Measurements from ENCODE around the gene FHOD3.

FHOD3 gene

DNA sequence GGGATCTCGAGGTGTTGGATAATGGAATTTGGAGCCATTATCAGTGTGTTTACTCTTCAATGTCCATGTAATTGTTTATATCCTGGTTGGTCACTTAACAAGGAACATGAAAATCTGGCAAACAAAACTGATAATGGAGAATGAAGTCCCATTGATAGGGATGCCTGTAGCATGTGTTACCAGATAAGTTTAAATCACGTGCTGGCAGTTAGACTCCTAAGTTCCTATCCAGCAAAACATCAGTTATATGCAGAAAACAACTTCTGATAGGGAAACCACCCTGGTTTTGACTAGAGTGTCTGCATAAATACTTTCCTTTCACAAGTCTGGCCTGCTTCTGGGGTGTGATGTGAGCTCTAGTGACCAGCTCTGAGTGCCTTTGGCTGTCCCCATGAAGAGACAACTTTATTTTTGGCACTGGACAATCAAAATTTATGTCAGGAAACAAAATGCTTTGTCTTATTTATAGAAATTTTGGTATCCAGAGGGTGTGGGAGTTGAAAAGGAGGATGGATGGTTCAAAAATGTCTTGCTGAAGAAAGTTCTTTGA is 82.0 kb downstream of the FHOD3 start:
- Mint-ChIP-seq H3K9me3 (no peaks in the 10 kb centered on the region), H3K27me3 (peaks cover 10% of the 10 kb centered on the region)
- DNase-seq (ENCODE audit: low spot score in 2 of 2), result no peak

DNA sequence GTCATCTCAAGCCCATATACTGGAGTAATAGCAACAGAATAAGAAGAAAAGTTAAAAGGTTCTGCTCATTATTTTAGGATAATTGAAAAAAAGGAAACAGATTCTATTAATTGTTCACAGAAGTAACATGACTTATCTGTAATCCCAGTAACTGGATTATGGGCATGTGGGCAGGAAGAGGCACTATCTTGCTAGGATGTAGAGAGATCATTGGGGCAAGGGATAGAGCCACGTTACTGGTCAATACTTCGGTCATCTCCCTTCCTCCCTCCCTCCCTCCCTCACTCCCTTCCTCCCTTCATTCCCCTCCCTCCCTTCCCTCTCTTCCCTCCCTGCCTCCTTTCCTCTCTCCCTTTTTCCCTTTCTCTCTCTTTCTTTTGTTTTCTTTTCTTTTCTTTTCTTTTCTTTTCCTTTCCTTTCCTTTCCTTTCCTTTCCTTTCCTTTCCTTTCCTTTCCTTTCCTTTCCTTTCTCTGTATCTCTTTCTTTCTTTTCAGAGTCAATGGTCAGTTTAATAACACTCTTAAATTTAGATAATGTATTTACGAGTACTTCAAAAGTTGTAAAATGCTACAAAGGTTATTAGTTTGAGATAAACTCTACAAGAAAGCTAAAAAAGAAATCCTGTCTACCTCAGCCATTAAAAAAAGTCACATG is 82.8 kb downstream of the FHOD3 start:
- H3K4me3 Mint-ChIP-seq, result no peak overlapping the region
- ATAC-seq (ENCODE audit: low read depth), result no peak
- no peak for DNase-seq (ENCODE audit: low spot score in 2 of 2)
- H3K9me3 Mint-ChIP-seq, result no peaks in the 10 kb centered on the region
- peaks cover 10% of the 10 kb centered on the region for H3K27me3 Mint-ChIP-seq
- no peaks in the 10 kb centered on the region for H3K36me3 Mint-ChIP-seq
- no peaks in the 10 kb centered on the region for H3K4me1 Mint-ChIP-seq
- H3K27ac Mint-ChIP-seq, result no peak overlapping the region

More for the DNA sequence above, 82.0 kb downstream of the FHOD3 start:
- ATAC-seq (ENCODE audit: low read depth), result no peak
- Mint-ChIP-seq H3K36me3 (no peaks in the 10 kb centered on the region), H3K4me1 (no peaks in the 10 kb centered on the region), H3K4me3 (no peak overlapping the region), H3K27ac (no peak overlapping the region)

GRCh38 chr18:36381075-36381474 is 83.6 kb downstream of the FHOD3 start:
- no peaks in the 10 kb centered on the region for H3K9me3 Mint-ChIP-seq
- H3K4me1 Mint-ChIP-seq, result no peaks in the 10 kb centered on the region
- ATAC-seq (ENCODE audit: low read depth) (no peak), DNase-seq (ENCODE audit: low spot score in 2 of 2) (no peak)
- H3K4me3 Mint-ChIP-seq, result no peak overlapping the region
- H3K36me3 Mint-ChIP-seq, result no peaks in the 10 kb centered on the region
- H3K27me3 Mint-ChIP-seq, result peaks cover 10% of the 10 kb centered on the region
- no peak overlapping the region for H3K27ac Mint-ChIP-seq

- DNase-seq (ENCODE audit: low spot score in 2 of 2) (no peak), ATAC-seq (ENCODE audit: low read depth) (no peak)
- H3K27me3 Mint-ChIP-seq, result peaks cover 7% of the 10 kb centered on the region
- H3K27ac Mint-ChIP-seq, result no peak overlapping the region
- no peaks in the 10 kb centered on the region for H3K36me3 Mint-ChIP-seq
- no peaks in the 10 kb centered on the region for H3K4me1 Mint-ChIP-seq
- H3K4me3 Mint-ChIP-seq, result no peak overlapping the region
- no peaks in the 10 kb centered on the region for H3K9me3 Mint-ChIP-seq
Measured at GRCh38 chr18:36382854-36383253, 85.3 kb downstream of the FHOD3 start.

DNA sequence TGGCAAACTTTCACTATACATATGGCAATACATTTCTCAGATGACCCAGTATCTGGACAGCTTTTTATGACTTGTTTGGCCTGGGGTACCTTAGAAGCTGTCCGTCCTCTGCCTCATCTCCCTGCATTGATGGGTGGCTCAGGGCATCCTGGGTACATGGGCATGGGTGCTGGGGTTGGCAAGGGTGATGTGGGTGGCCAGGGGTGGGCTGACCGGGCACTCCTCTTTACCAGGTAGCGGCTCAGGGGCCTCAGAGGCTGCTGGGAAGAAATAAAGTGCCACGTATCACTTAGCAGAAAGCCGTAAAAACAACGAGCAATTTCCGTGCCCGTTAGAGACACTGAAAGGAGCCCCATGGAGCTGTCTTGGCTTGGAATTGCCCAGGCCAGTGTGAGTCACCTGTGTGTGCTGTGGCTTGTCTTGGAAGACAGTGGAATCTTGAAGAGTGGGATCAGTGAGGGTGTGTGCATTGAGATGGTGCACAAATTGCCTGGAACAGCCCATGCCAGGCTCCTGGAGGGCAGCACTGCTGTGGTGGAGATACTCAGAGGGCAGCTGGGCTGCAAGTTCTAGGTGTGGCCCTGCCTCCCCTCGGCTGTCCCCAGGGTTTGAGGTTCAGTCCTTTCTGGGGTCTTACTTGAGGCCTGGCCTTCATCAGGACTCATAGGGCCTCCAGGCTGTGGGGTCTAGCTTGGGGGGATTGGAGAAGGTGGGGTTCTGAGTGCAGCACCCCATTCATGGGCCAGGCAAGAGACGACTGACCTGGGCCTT is 88.8 kb downstream of the FHOD3 start:
- peaks cover 5% of the 10 kb centered on the region for H3K4me1 Mint-ChIP-seq
- H3K9me3 Mint-ChIP-seq, result no peaks in the 10 kb centered on the region
- no peak for ATAC-seq (ENCODE audit: low read depth)
- H3K27me3 Mint-ChIP-seq, result peaks cover 6% of the 10 kb centered on the region
- H3K36me3 Mint-ChIP-seq, result no peaks in the 10 kb centered on the region
- H3K27ac Mint-ChIP-seq, result no peak overlapping the region
- DNase-seq (ENCODE audit: low spot score in 2 of 2), result no peak
- no peak overlapping the region for H3K4me3 Mint-ChIP-seq

- H3K4me3 Mint-ChIP-seq, result no peak overlapping the region
- H3K9me3 Mint-ChIP-seq, result no peaks in the 10 kb centered on the region
- peaks cover 2% of the 10 kb centered on the region for H3K27me3 Mint-ChIP-seq
- no peak overlapping the region for H3K27ac Mint-ChIP-seq
- peaks cover 5% of the 10 kb centered on the region for H3K4me1 Mint-ChIP-seq
- H3K36me3 Mint-ChIP-seq, result no peaks in the 10 kb centered on the region
- DNase-seq (ENCODE audit: low spot score in 2 of 2) (no peak), ATAC-seq (ENCODE audit: low read depth) (no peak)
Measured at GRCh38 chr18:36387310-36387709, 89.8 kb downstream of the FHOD3 start.

DNA sequence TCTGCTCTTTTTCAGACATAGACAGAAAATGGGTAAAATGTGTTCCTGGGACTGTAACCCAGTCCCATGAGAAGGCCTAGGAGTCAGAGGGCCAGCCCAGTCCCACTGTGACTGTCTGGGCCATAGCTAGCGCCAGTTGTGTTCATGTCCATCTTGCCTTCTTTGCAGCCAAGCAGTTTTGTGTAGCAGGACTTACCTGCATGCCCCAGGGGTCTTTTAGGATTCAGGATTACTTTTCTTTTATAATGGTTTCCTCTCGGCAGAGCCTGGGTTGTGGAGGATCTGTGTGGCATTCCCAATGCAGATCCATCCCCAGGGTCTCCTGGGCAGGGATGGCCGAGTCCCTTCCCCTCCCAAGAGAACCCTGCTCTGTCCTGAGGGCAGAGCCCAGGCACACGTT is 90.8 kb downstream of the FHOD3 start:
- Mint-ChIP-seq H3K4me3 (no peak overlapping the region), H3K36me3 (no peaks in the 10 kb centered on the region), H3K27ac (no peak overlapping the region), H3K9me3 (no peaks in the 10 kb centered on the region), H3K4me1 (peaks cover 5% of the 10 kb centered on the region), H3K27me3 (no peaks in the 10 kb centered on the region)
- DNase-seq (ENCODE audit: low spot score in 2 of 2) (no peak), ATAC-seq (ENCODE audit: low read depth) (no peak)

- Mint-ChIP-seq H3K4me1 (peaks cover 5% of the 10 kb centered on the region), H3K4me3 (no peak overlapping the region), H3K9me3 (peaks cover 4% of the 10 kb centered on the region), H3K27ac (no peak overlapping the region), H3K36me3 (no peaks in the 10 kb centered on the region), H3K27me3 (peaks cover 4% of the 10 kb centered on the region)
- DNase-seq (ENCODE audit: low spot score in 2 of 2), result no peak
- no peak for ATAC-seq (ENCODE audit: low read depth)
Measured at GRCh38 chr18:36389027-36389426, 91.5 kb downstream of the FHOD3 start.

- H3K4me3 Mint-ChIP-seq, result no peak overlapping the region
- H3K4me1 Mint-ChIP-seq, result peaks cover 5% of the 10 kb centered on the region
- no peak overlapping the region for H3K27ac Mint-ChIP-seq
- ATAC-seq (ENCODE audit: low read depth) (no peak), DNase-seq (ENCODE audit: low spot score in 2 of 2) (no peak)
- peaks cover 7% of the 10 kb centered on the region for H3K9me3 Mint-ChIP-seq
- H3K27me3 Mint-ChIP-seq, result peaks cover 4% of the 10 kb centered on the region
- no peaks in the 10 kb centered on the region for H3K36me3 Mint-ChIP-seq
Measured at GRCh38 chr18:36389811-36390581, 92.5 kb downstream of the FHOD3 start.

DNA sequence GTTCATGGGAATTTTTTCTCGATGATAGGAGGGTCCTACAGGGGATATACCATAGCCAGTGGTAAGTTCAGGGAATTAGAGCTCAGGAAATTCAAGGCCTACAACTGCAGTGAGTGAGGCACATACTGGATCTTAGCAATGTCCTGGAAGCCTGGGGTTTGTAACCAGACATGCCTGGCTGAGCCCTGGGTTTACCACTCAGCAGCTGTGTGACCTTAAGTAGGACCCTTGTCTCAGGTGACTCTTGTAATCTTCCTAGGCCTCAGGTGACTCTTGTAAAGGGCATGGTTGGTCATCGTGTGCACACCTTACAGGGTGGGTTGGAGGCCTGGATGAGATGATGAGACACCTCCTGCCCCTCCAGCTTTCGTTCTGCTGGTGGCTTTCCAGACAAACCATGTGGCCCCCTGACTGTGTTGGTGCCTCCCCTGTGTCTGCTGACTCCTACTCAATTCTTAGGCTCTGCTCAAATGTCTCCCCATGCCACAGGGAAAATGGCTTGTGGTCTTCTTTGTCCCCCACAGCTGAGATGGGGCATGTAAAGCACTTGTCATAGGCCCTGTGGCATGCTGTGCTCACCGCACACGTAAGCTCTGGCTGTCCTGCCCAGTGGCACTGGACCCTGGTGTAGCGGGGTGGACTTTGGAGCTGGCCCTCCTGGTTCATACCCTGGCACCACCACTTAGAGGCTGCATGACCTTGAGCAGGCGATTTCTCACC is 94.1 kb downstream of the FHOD3 start:
- no peaks in the 10 kb centered on the region for H3K36me3 Mint-ChIP-seq
- DNase-seq (ENCODE audit: low spot score in 2 of 2) (no peak), ATAC-seq (ENCODE audit: low read depth) (no peak)
- peaks cover 8% of the 10 kb centered on the region for H3K9me3 Mint-ChIP-seq
- H3K4me3 Mint-ChIP-seq, result no peak overlapping the region
- peaks cover 4% of the 10 kb centered on the region for H3K27me3 Mint-ChIP-seq
- no peak overlapping the region for H3K27ac Mint-ChIP-seq
- H3K4me1 Mint-ChIP-seq, result peaks cover 5% of the 10 kb centered on the region

DNA sequence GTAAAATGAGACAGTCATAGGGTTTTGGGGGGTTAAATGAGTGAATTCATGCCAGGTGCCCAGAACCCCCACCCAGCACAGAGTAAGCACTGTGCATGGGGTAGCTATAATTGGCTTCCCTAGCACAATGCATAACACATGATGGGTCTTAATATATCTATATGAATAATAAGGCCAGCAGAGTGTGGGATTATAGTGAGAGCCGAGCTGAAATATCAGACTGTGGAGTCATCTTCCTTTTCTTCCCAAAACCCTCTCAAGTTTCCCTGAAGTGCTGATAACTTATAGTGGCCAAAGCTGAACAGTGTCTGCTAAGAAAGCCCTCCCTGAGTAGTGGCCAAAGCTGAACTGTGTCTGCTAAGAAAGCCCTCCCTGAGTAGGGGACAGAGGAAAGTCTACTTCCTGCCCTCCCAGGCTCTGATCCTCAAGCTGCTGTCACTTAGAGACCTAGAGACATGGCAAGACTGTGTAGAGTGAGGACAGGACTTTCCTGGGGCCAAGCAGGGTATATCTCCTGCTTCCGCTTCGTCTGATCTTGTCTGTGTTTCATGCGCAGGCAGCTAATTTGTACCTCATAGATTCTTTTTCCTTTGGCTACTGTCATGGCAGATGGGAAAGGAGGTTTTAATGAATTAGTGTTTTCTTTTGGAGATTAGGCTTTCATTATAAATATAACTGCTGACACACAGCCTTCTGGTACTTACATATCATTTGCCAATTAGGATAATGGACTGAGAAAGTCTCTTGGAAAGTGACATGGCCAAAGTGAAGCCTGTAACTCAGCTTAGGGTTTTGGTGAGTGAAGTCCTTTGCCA is 94.9 kb downstream of the FHOD3 start:
- no peak overlapping the region for H3K27ac Mint-ChIP-seq

GRCh38 chr18:36392979-36393287 is 95.4 kb downstream of the FHOD3 start:
- no peak overlapping the region for H3K27ac Mint-ChIP-seq

More for the DNA sequence above, 94.9 kb downstream of the FHOD3 start:
- H3K9me3 Mint-ChIP-seq, result peaks cover 8% of the 10 kb centered on the region
- no peaks in the 10 kb centered on the region for H3K36me3 Mint-ChIP-seq
- ATAC-seq (ENCODE audit: low read depth) (no peak), DNase-seq (ENCODE audit: low spot score in 2 of 2) (no peak)
- H3K4me3 Mint-ChIP-seq, result no peak overlapping the region
- H3K27me3 Mint-ChIP-seq, result peaks cover 4% of the 10 kb centered on the region
- peaks cover 5% of the 10 kb centered on the region for H3K4me1 Mint-ChIP-seq

GRCh38 chr18:36394486-36394885 is 97.0 kb downstream of the FHOD3 start:
- H3K36me3 Mint-ChIP-seq, result no peaks in the 10 kb centered on the region

More at GRCh38 chr18:36392979-36393287, 95.4 kb downstream of the FHOD3 start:
- Mint-ChIP-seq H3K27me3 (peaks cover 4% of the 10 kb centered on the region), H3K4me1 (peaks cover 5% of the 10 kb centered on the region), H3K4me3 (no peak overlapping the region), H3K9me3 (peaks cover 8% of the 10 kb centered on the region), H3K36me3 (no peaks in the 10 kb centered on the region)
- DNase-seq (ENCODE audit: low spot score in 2 of 2), result no peak
- no peak for ATAC-seq (ENCODE audit: low read depth)

More at GRCh38 chr18:36394486-36394885, 97.0 kb downstream of the FHOD3 start:
- ATAC-seq (ENCODE audit: low read depth) (no peak), DNase-seq (ENCODE audit: low spot score in 2 of 2) (no peak)
- Mint-ChIP-seq H3K27ac (no peak overlapping the region), H3K4me1 (peaks cover under 1% of the 10 kb centered on the region), H3K9me3 (peaks cover 8% of the 10 kb centered on the region), H3K4me3 (no peak overlapping the region), H3K27me3 (peaks cover 4% of the 10 kb centered on the region)
